ENCODE data around the gene GXYLT1. TPM values are rescaled to one million over a fixed set of nuclear protein-coding genes. Genes with fewer than 3 reads are reported as not detected.
A peak's percentile ranks its signal among the peaks of the same experiment; 100 is the strongest.

Gene GXYLT1
- total RNA-seq, 4 donors from 2014 or later, result 14.7 to 25.3 (median 22.8) TPM

- DNase-seq (ENCODE audit: low spot score in 2 of 2), result no peak
- H3K36me3 ChIP-seq, result no peaks in the 10 kb centered on the region
- H3K4me1 ChIP-seq, result peaks cover 0 to 21% (median 5%) of the 10 kb centered on the region in 4 donors
- TF ChIP-seq CTCF (IDR thresholded peaks at IDR 0.05) (no peak), POLR2A (IDR thresholded peaks at IDR 0.05) (no peak), EP300 (IDR thresholded peaks at IDR 0.05) (no peak)
- no peaks in the 10 kb centered on the region for H3K27me3 ChIP-seq
- peak overlapping the region; percentile 70 to 89 (median 80) for H3K27ac ChIP-seq
- no peaks in the 10 kb centered on the region for H3K9me3 ChIP-seq
- 59 to 60% methylated on average over 11 of the region's 11 CpGs for WGBS, 2 donors
- peak overlapping the region; percentile 33 to 69 (median 67) for H3K4me3 ChIP-seq
These were observed 1.0 kb upstream of the GXYLT1 start for GRCh38 chr12:42145552-42146215.

- TF ChIP-seq CTCF (IDR thresholded peaks at IDR 0.05) (no peak), POLR2A (IDR thresholded peaks at IDR 0.05) (no peak)
- Histone ChIP-seq H3K4me1 (peaks cover 0 to 26% (median 5%) of the 10 kb centered on the region in 4 donors), H3K9me3 (no peaks in the 10 kb centered on the region), H3K36me3 (no peaks in the 10 kb centered on the region), H3K4me3 (peak overlapping the region; percentile 33 to 69 (median 67)), H3K27me3 (no peaks in the 10 kb centered on the region), H3K27ac (peak overlapping the region; percentile 70 to 89 (median 80))
- 2 to 13% methylated on average over 8 of the region's 8 CpGs for WGBS, 2 donors
- DNase-seq (ENCODE audit: low spot score in 2 of 2), result no peak
These were observed 499 bp upstream of the GXYLT1 start for GRCh38 chr12:42145197-42145549.

- H3K27me3 ChIP-seq, result no peaks in the 10 kb centered on the region
- no peak for DNase-seq (ENCODE audit: low spot score in 2 of 2)
- H3K36me3 ChIP-seq, result no peaks in the 10 kb centered on the region
- peak overlapping the region; percentile 33 to 69 (median 67) for H3K4me3 ChIP-seq
- H3K27ac ChIP-seq, result peak overlapping the region; percentile 70 to 89 (median 80)
- TF ChIP-seq POLR2A (IDR thresholded peaks at IDR 0.05), result no peak
- TF ChIP-seq CTCF (IDR thresholded peaks at IDR 0.05), result no peak
- no peak for TF ChIP-seq EP300 (IDR thresholded peaks at IDR 0.05)
- no peaks in the 10 kb centered on the region for H3K9me3 ChIP-seq
- 0 to 1% methylated on average over 14 to 21 of the region's 21 CpGs for WGBS, 2 donors
- H3K4me1 ChIP-seq, result peaks cover 0 to 26% (median 5%) of the 10 kb centered on the region in 4 donors
These were observed 591 bp downstream of the GXYLT1 start for GRCh38 chr12:42144158-42144407.

- H3K9me3 ChIP-seq, result no peaks in the 10 kb centered on the region
- H3K27me3 ChIP-seq, result no peaks in the 10 kb centered on the region
- WGBS, 2 donors, result 12% methylated on average over 12 of the region's 12 CpGs
- no peak for TF ChIP-seq EP300 (IDR thresholded peaks at IDR 0.05)
- no peak for TF ChIP-seq POLR2A (IDR thresholded peaks at IDR 0.05)
- TF ChIP-seq CTCF (IDR thresholded peaks at IDR 0.05), result no peak
- H3K36me3 ChIP-seq, result no peaks in the 10 kb centered on the region
- H3K4me1 ChIP-seq, result peaks cover 0 to 26% (median 5%) of the 10 kb centered on the region in 4 donors
- no peak for DNase-seq (ENCODE audit: low spot score in 2 of 2)
- H3K4me3 ChIP-seq, result peak overlapping the region; percentile 33 to 69 (median 67)
- H3K27ac ChIP-seq, result peak overlapping the region in 3 of 4 donors; percentile 74 to 89 (median 86)
These were observed 1.1 kb downstream of the GXYLT1 start for GRCh38 chr12:42143452-42144157.

- H3K9me3 ChIP-seq, result no peaks in the 10 kb centered on the region
- no peak overlapping the region for H3K4me3 ChIP-seq
- DNase-seq (ENCODE audit: low spot score in 2 of 2), result no peak
- no peaks in the 10 kb centered on the region for H3K27me3 ChIP-seq
- H3K36me3 ChIP-seq, result no peaks in the 10 kb centered on the region
- 87 to 91% methylated on average over 3 of the region's 3 CpGs for WGBS, 2 donors
- H3K4me1 ChIP-seq, result peaks cover 0 to 26% (median 5%) of the 10 kb centered on the region in 4 donors
- TF ChIP-seq EP300 (IDR thresholded peaks at IDR 0.05), result no peak
- no peak for TF ChIP-seq POLR2A (IDR thresholded peaks at IDR 0.05)
- TF ChIP-seq CTCF (IDR thresholded peaks at IDR 0.05), result no peak
- no peak overlapping the region for H3K27ac ChIP-seq
These were observed 2.6 kb downstream of the GXYLT1 start for GRCh38 chr12:42141981-42142606.

All from tibial nerve (tissue), 4 donors.